ENCODE measurements around the gene FGF14.

The FGF14 gene

DNA sequence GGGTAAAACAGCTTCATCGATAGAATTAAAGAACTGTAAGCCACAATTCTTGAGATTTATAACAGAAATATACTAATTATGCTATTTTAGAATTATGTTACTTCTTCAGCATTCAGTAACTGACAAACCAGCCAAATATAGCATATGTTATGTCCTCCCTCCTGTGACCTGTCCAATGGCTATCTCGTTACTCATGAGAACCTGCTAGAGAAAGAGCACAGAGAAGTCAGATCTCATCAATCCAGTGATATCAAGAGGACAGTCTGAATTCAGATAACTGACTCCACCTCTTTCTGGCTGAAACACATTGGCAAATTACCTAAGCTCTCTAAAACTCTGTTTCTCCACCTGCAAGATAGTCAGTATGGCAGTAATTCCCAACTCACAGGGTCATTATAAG lies 170.4 kb downstream of the FGF14 start:
- Histone ChIP-seq H3K4me2 (ENCODE audit: low read length) (no peak overlapping the region), H3K9ac (ENCODE audit: low read length) (no peak overlapping the region), H3K9me3 (ENCODE audit: insufficient read depth, low read length) (no peaks in the 10 kb centered on the region), H3K79me2 (ENCODE audit: low read length) (no peaks in the 10 kb centered on the region), H3K36me3 (replicated peaks; ENCODE audit: low read depth, low read length) (no peaks in the 10 kb centered on the region), H3K27me3 (ENCODE audit: low read depth, low read length) (no peaks in the 10 kb centered on the region), H3K27ac (ENCODE audit: low read length) (no peak overlapping the region), H4K20me1 (ENCODE audit: insufficient read depth, low read length) (no peaks in the 10 kb centered on the region), H3K4me3 (ENCODE audit: low read length) (no peak overlapping the region), H2AFZ (ENCODE audit: low read depth, low read length) (no peak overlapping the region), H3K4me1 (ENCODE audit: low read length) (peaks cover 6% of the 10 kb centered on the region; the same call in 1 of the 2 replicates)
- TF ChIP-seq EZH2phosphoT487 (IDR thresholded peaks at IDR 0.05; ENCODE audit: low read depth): no peak
- TF ChIP-seq, protein P1, sequence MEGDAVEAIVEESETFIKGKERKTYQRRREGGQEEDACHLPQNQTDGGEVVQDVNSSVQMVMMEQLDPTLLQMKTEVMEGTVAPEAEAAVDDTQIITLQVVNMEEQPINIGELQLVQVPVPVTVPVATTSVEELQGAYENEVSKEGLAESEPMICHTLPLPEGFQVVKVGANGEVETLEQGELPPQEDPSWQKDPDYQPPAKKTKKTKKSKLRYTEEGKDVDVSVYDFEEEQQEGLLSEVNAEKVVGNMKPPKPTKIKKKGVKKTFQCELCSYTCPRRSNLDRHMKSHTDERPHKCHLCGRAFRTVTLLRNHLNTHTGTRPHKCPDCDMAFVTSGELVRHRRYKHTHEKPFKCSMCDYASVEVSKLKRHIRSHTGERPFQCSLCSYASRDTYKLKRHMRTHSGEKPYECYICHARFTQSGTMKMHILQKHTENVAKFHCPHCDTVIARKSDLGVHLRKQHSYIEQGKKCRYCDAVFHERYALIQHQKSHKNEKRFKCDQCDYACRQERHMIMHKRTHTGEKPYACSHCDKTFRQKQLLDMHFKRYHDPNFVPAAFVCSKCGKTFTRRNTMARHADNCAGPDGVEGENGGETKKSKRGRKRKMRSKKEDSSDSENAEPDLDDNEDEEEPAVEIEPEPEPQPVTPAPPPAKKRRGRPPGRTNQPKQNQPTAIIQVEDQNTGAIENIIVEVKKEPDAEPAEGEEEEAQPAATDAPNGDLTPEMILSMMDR (IDR thresholded peaks at IDR 0.05; ENCODE audit: low read depth, low read length): no peak

DNA sequence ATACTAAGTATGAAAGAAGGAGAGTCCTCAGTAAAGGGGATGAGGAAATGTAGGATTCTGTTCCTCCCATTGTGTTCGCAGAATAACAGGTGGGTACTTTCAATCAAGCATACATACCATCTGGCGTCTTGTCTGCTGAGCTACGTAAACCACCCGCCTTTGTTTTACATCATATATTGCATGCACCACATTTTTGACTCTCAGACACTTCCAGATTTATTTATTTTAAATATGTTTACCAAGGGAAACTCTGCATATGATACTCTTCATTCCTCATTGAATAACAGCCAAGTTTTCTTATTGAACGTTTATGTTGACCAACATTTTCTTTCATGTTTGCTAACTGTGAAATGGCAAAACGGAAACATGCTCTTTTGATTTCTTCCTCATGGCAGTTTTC lies 174.1 kb downstream of the FGF14 start:
- Histone ChIP-seq H3K4me3 (ENCODE audit: low read length) (no peak overlapping the region), H3K36me3 (replicated peaks; ENCODE audit: low read depth, low read length) (no peaks in the 10 kb centered on the region), H4K20me1 (ENCODE audit: insufficient read depth, low read length) (no peaks in the 10 kb centered on the region), H3K27ac (ENCODE audit: low read length) (no peak overlapping the region), H3K9me3 (ENCODE audit: insufficient read depth, low read length) (no peaks in the 10 kb centered on the region), H2AFZ (ENCODE audit: low read depth, low read length) (no peak overlapping the region), H3K79me2 (ENCODE audit: low read length) (no peaks in the 10 kb centered on the region), H3K4me2 (ENCODE audit: low read length) (no peak overlapping the region), H3K27me3 (ENCODE audit: low read depth, low read length) (no peaks in the 10 kb centered on the region), H3K4me1 (ENCODE audit: low read length) (peaks cover 6% of the 10 kb centered on the region; the same call in 1 of the 2 replicates), H3K9ac (ENCODE audit: low read length) (no peak overlapping the region)
- TF ChIP-seq EZH2phosphoT487 (IDR thresholded peaks at IDR 0.05; ENCODE audit: low read depth): no peak
- TF ChIP-seq, protein P1 (IDR thresholded peaks at IDR 0.05; ENCODE audit: low read depth, low read length): no peak

DNA sequence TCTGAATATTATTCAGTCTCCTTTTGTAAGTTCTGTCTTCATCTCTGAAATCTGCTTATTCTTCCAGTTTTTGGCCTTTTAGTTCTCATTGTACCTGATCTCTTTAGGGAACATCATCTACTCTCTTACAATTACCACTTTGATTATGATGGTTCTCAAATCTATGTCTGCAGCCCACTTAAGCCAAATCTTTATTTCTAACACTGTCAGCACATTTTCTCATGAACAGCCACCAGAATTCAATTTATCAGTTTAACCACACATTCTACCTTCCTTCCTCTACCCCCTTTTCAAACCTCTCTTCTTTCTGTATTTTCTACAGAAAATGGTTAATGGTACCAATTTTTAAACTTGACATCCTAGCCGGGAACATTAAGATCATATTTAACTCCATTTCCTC lies 175.3 kb downstream of the FGF14 start:
- Histone ChIP-seq H3K4me3 (ENCODE audit: low read length) (no peak overlapping the region), H3K79me2 (ENCODE audit: low read length) (no peaks in the 10 kb centered on the region), H3K27me3 (ENCODE audit: low read depth, low read length) (no peaks in the 10 kb centered on the region), H3K9me3 (ENCODE audit: insufficient read depth, low read length) (no peaks in the 10 kb centered on the region), H3K9ac (ENCODE audit: low read length) (no peak overlapping the region), H3K4me1 (ENCODE audit: low read length) (peaks cover 6% of the 10 kb centered on the region; the same call in 1 of the 2 replicates), H3K4me2 (ENCODE audit: low read length) (no peak overlapping the region), H4K20me1 (ENCODE audit: insufficient read depth, low read length) (no peaks in the 10 kb centered on the region), H2AFZ (ENCODE audit: low read depth, low read length) (no peak overlapping the region), H3K36me3 (replicated peaks; ENCODE audit: low read depth, low read length) (no peaks in the 10 kb centered on the region), H3K27ac (ENCODE audit: low read length) (no peak overlapping the region)
- TF ChIP-seq EZH2phosphoT487 (IDR thresholded peaks at IDR 0.05; ENCODE audit: low read depth): no peak
- TF ChIP-seq, protein P1 (IDR thresholded peaks at IDR 0.05; ENCODE audit: low read depth, low read length): no peak

DNA sequence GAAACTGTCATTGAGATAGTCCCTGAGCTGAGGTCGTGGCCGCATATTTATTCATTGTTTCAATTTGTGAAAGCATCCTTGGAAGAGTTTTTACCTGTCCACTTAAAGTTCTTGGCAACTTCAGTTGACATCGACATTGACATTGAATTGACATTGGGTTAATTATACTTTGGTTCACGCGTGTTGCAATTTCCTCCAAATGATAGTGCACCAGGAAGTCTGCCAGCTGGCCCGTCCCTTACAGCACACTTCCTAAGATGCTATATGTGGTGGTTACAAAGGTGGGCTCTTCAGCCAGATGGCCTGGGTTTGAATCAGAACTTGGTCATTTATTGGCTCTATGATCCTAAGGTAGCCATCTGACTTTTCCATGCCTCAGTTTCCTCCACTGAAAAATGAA lies 176.0 kb downstream of the FGF14 start:
- no peak for TF ChIP-seq EZH2phosphoT487 (IDR thresholded peaks at IDR 0.05; ENCODE audit: low read depth)
- TF ChIP-seq, protein P1 (IDR thresholded peaks at IDR 0.05; ENCODE audit: low read depth, low read length): no peak
- no peak overlapping the region for H3K9ac ChIP-seq (ENCODE audit: low read length)
- H3K79me2 ChIP-seq (ENCODE audit: low read length): no peaks in the 10 kb centered on the region
- H3K4me3 ChIP-seq (ENCODE audit: low read length): no peak overlapping the region
- no peak overlapping the region for H2AFZ ChIP-seq (ENCODE audit: low read depth, low read length)
- no peaks in the 10 kb centered on the region for H3K27me3 ChIP-seq (ENCODE audit: low read depth, low read length)
- no peak overlapping the region for H3K4me2 ChIP-seq (ENCODE audit: low read length)
- no peak overlapping the region for H3K27ac ChIP-seq (ENCODE audit: low read length)
- no peaks in the 10 kb centered on the region for H3K9me3 ChIP-seq (ENCODE audit: insufficient read depth, low read length)
- H4K20me1 ChIP-seq (ENCODE audit: insufficient read depth, low read length): no peaks in the 10 kb centered on the region
- peaks cover 6% of the 10 kb centered on the region; the same call in 1 of the 2 replicates for H3K4me1 ChIP-seq (ENCODE audit: low read length)
- no peaks in the 10 kb centered on the region for H3K36me3 ChIP-seq (replicated peaks; ENCODE audit: low read depth, low read length)
